Endothelial cell of umbilical vein (primary cell): ENCODE results near the gene C19orf44. TPM values are rescaled to one million over a fixed set of nuclear protein-coding genes. Genes with fewer than 3 reads are reported as not detected.

Experiments
- BruUV-seq: library from RNA; stranded (reverse); fragments of 400-500 nt; replicated peaks from 2 replicates; lab custom pipeline; 2021; lab: Mats Ljungman, UMichigan
- CTCF ChIA-PET: fragments of 300-600, 350-600 bp; sonication (Branson Sonifier 250); formaldehyde crosslinking; loops from one replicate; lab custom pipeline; 2021; ENCODE audit warnings: antibody characterized with exemption, inconsistent platforms; lab: Charles Lee
- POLR2A ChIA-PET: fragments of 300-600, 350-600 bp; sonication (Branson Sonifier 250); formaldehyde crosslinking; loops from one replicate; lab custom pipeline; 2021; ENCODE audit warnings: antibody characterized with exemption, inconsistent platforms; lab: Charles Lee
- DNase-seq: peaks from one replicate; pipeline ENCODE4 v3.0.0-alpha.2; 2011; ENCODE audit warnings: low read depth, low spot score
- FAIRE-seq: peaks from 2 replicates; lab custom pipeline; 2011; peaks lifted over from hg19 to GRCh38; lab: Jason Lieb, UNC
- H2AFZ ChIP-seq: 2 replicates; pipeline ENCODE4 v1.6.0; 2012; ENCODE audit warnings: low read depth, low read length, control low read depth, inconsistent platforms
- H3K27ac ChIP-seq: 2 replicates; pipeline ENCODE4 v1.5.1; 2011; ENCODE audit warnings: low read depth, mild to moderate bottlenecking, control low read depth, low read length, moderate library complexity; ENCODE audit not compliant: insufficient read depth
- H3K27me3 ChIP-seq, 2 experiments: 2 replicates each; pipeline versions ENCODE4 v1.6.0 to v1.6.1; 2011; ENCODE audit warnings: low read length in 2 of 2, mixed read lengths in 1 of 2; ENCODE audit not compliant: control insufficient read depth in 2 of 2, insufficient read depth in 2 of 2
- H3K36me3 ChIP-seq, 2 experiments: 2 replicates in 1 of 2; 3 replicates in 1 of 2; pipeline ENCODE4 v1.5.1; 2011; ENCODE audit warnings: low read length in 2 of 2, mild to moderate bottlenecking in 1 of 2, moderate library complexity in 1 of 2; ENCODE audit not compliant: control insufficient read depth in 2 of 2, insufficient read depth in 2 of 2; ENCODE audit errors: extremely low read depth in 1 of 2
- H3K4me1 ChIP-seq: 3 replicates; pipeline ENCODE4 v1.5.1; 2011; ENCODE audit warnings: mild to moderate bottlenecking, low read length; ENCODE audit not compliant: control insufficient read depth, insufficient read depth; ENCODE audit errors: extremely low read depth
- H3K4me2 ChIP-seq: 2 replicates; pipeline ENCODE4 v1.6.1; 2011; ENCODE audit warnings: low read length, control low read depth, mixed read lengths; ENCODE audit not compliant: insufficient read depth
- H3K4me3 ChIP-seq, 3 experiments: fragments of 200-600 bp in 1 of 3; sonication (generic), shearing (Covaris generic) in 1 of 3; replicated peaks in 1 of 3; 2 replicates each; pipeline ENCODE4 v1.5.1; 2011 to 2016; ENCODE audit warnings: control low read depth in 3 of 3, low read length in 3 of 3, mild to moderate bottlenecking in 2 of 3, inconsistent platforms in 1 of 3, low read depth in 1 of 3, moderate library complexity in 1 of 3; ENCODE audit not compliant: insufficient read depth in 1 of 3
- H3K79me2 ChIP-seq: 2 replicates; pipeline ENCODE4 v1.6.0; 2012; ENCODE audit warnings: low read length, inconsistent platforms; ENCODE audit not compliant: control insufficient read depth, insufficient read depth
- H3K9ac ChIP-seq: replicated peaks from 2 replicates; pipeline ENCODE3; 2011; ENCODE audit warnings: low read length, control low read depth; ENCODE audit not compliant: insufficient read depth; ENCODE audit errors: extremely low read depth
- H3K9me1 ChIP-seq: replicated peaks from 3 replicates; pipeline ENCODE4 v1.6.0; 2011; ENCODE audit warnings: mild to moderate bottlenecking, low read length; ENCODE audit not compliant: control insufficient read depth, insufficient read depth; ENCODE audit errors: extremely low read depth
- H3K9me3 ChIP-seq: replicated peaks from 2 replicates; pipeline ENCODE4 v1.5.1; 2012; ENCODE audit warnings: low read length, inconsistent platforms; ENCODE audit not compliant: control insufficient read depth, insufficient read depth
- H4K20me1 ChIP-seq: replicated peaks from 2 replicates; pipeline ENCODE3; 2011; ENCODE audit warnings: mild to moderate bottlenecking, low read length; ENCODE audit not compliant: control insufficient read depth, insufficient read depth; ENCODE audit errors: extremely low read depth
- FOS ChIP-seq: IDR thresholded peaks from 2 replicates; pipeline ENCODE4 v1.6.1; 2011; ENCODE audit warnings: mild to moderate bottlenecking, low read length, moderate library complexity, borderline replicate concordance; ENCODE audit not compliant: insufficient read depth
- MAX ChIP-seq: IDR thresholded peaks from 2 replicates; pipeline ENCODE4 v1.6.1; 2011; ENCODE audit not compliant: insufficient read depth, insufficient read length
- MYC ChIP-seq: IDR thresholded peaks from one replicate; pipeline ENCODE4 v1.6.1; 2011; ENCODE audit warnings: mild to moderate bottlenecking, low read depth, low read length
- dilution Hi-C: fragments of 300-500 bp; cut with MboI; formaldehyde crosslinking; loops from one replicate; pipeline ENCODE4 v1.15.0; 2019; ENCODE audit warnings: low sequenced_read_pairs; ENCODE audit not compliant: extremely low pct_ligation_motif_present
- intact Hi-C: fragments of 100-400 bp; cut with micrococcal nuclease; formaldehyde crosslinking; loops from one replicate; pipeline ENCODE4 v1.10.0; 2022
- polyA plus RNA-seq, 4 experiments: library from polyadenylated mRNA; depleted of rRNA in 3 of 4; stranded (reverse) in 3 of 4; unstranded in 1 of 4; fragments of >200 nt; gene quantifications; 2 replicates each; pipeline versions ENCODE4 v1.2.1 to v1.2.3, GENCODE V29; 2011 to 2012; ENCODE audit warnings: missing spikeins in 1 of 4
- total RNA-seq: library from RNA; stranded (reverse); gene quantifications from 2 replicates; pipeline ENCODE4 v1.2.3, GENCODE V29; 2021

Gene C19orf44
- total and polyA plus RNA-seq, 2 donors (not counting 3 experiments of a cell fraction or from before 2014, with no cell fraction given) = 3.5 to 4.3 TPM

GRCh38 chr19:16514383-16515019, 18.3 kb downstream of the C19orf44 start:
- Histone ChIP-seq H3K4me1 (no peaks in the 10 kb centered on the region), H3K36me3 (peaks cover 7 to 26% of the 10 kb centered on the region in 2 experiments), H3K9ac (no peak overlapping the region), H2AFZ (no peak overlapping the region), H3K9me3 (no peaks in the 10 kb centered on the region), H3K4me2 (no peak overlapping the region), H4K20me1 (no peaks in the 10 kb centered on the region), H3K9me1 (no peaks in the 10 kb centered on the region), H3K79me2 (no peaks in the 10 kb centered on the region), H3K4me3 (no peak overlapping the region), H3K27ac (no peak overlapping the region), H3K27me3 (no peaks in the 10 kb centered on the region)
- FAIRE-seq = no peak
- BruUV-seq = no TSS peak
- no peak for TF ChIP-seq FOS
- intact Hi-C loops = no loop called here
- DNase-seq = no peak
- ChIA-PET CTCF (interaction anchor here (1.3 kb wide), 1 partner anchor 18 kb away, joined by 4 read pairs; the partner anchor contains the start of genes C19orf44 and CALR3), POLR2A (interaction anchor here (0.6 kb wide), 2 partner anchors 13 to 73 kb away, joined by 3 to 6 read pairs; no protein-coding TSS in a partner anchor)
- dilution Hi-C loops = no loop called here

GRCh38 chr19:16516381-16516780, 20.2 kb downstream of the C19orf44 start:
- intact Hi-C loops (no loop called here), dilution Hi-C loops (no loop called here)
- Histone ChIP-seq H4K20me1 (no peaks in the 10 kb centered on the region), H3K79me2 (no peaks in the 10 kb centered on the region), H3K36me3 (peaks cover 11 to 40% of the 10 kb centered on the region in 2 experiments), H3K9me1 (no peaks in the 10 kb centered on the region), H3K4me1 (no peaks in the 10 kb centered on the region), H2AFZ (no peak overlapping the region), H3K4me3 (no peak overlapping the region), H3K4me2 (no peak overlapping the region), H3K27me3 (no peaks in the 10 kb centered on the region), H3K9me3 (no peaks in the 10 kb centered on the region), H3K9ac (no peak overlapping the region), H3K27ac (no peak overlapping the region)
- ChIA-PET POLR2A (no interaction called here), CTCF (interaction anchor here (1.3 kb wide), 1 partner anchor 75 kb away, joined by 3 read pairs; no protein-coding TSS in a partner anchor)
- no TSS peak for BruUV-seq
- FAIRE-seq (no peak), DNase-seq (no peak)
- TF ChIP-seq MAX (no peak), MYC (no peak)
